HepG2 (cell line): ENCODE results near the gene ROS1. TPM values are rescaled to one million over a fixed set of nuclear protein-coding genes. Genes with fewer than 3 reads are reported as not detected.

Experiments used
- polyA plus RNA-seq, 8 experiments: library from polyadenylated mRNA; depleted of rRNA in 3 of 8; stranded (reverse) in 7 of 8; unstranded in 1 of 8; fragments of >200 nt; fragmentation: Illumina TruSeq in 4 of 8; extraction: Trizol in 4 of 8; gene quantifications; 2 replicates each; pipeline versions ENCODE4 v1.2.1 to v1.2.3, GENCODE V29; 2011 to 2016; ENCODE audit warnings: low read depth in 4 of 8, missing spikeins in 1 of 8, mixed read lengths in 1 of 8; ENCODE audit not compliant: insufficient read depth in 1 of 8
- total RNA-seq, 5 experiments: library from RNA; depleted of rRNA; stranded (reverse); fragments of >200 nt; fragmentation: Illumina TruSeq; extraction: Trizol; gene quantifications; 2 replicates each; pipeline ENCODE4 v1.2.3, GENCODE V29; 2016; ENCODE audit warnings: low read depth in 1 of 5
- TF ChIP-seq, protein P1 (sequence below): sonication (generic); formaldehyde crosslinking; IDR thresholded peaks from 2 replicates; pipeline ENCODE4 v1.4.0; 2020; ENCODE audit warnings: missing genetic modification reagents
- TF ChIP-seq, protein P2 (sequence below): IDR thresholded peaks from 2 replicates; pipeline ENCODE4 v1.6.1; 2016; ENCODE audit warnings: low read depth

The ROS1 gene
- total and polyA plus RNA-seq, 2 of the 13 experiments (the other 11 are each of a cell fraction or from before 2014, with no cell fraction given): not detected

DNA sequence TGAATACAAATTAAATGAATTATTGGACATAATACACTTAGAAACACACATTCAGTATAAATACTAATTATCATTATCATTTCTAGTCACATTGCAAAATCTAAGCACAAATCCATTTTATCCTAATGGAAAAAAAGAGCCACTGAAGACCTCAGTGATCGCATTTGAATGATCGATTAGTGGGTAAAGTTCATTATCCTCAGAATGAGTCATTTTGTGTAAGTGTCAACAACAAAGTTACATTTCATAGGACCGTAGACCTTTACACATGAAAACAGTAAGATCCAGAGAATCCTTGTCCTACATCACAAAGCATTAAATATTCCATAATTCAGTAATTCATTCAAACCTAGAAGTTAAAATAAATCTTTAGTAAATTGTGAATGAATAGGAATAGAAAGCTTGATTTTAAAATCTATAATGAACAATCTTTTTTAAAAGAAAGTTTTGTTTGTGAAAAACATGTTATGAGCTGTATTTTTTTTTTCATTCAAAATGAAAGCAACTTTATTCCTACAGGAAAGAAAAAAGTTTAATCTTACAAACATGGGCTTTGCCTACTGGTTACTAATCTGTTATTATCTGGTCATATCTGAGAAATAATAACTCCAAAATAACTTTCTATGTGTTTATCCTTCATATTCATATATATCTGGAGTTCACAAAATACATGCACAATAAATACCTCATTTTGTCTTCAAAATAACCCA, 33.7 kb downstream of the ROS1 start (continued):
- TF ChIP-seq, protein P1, sequence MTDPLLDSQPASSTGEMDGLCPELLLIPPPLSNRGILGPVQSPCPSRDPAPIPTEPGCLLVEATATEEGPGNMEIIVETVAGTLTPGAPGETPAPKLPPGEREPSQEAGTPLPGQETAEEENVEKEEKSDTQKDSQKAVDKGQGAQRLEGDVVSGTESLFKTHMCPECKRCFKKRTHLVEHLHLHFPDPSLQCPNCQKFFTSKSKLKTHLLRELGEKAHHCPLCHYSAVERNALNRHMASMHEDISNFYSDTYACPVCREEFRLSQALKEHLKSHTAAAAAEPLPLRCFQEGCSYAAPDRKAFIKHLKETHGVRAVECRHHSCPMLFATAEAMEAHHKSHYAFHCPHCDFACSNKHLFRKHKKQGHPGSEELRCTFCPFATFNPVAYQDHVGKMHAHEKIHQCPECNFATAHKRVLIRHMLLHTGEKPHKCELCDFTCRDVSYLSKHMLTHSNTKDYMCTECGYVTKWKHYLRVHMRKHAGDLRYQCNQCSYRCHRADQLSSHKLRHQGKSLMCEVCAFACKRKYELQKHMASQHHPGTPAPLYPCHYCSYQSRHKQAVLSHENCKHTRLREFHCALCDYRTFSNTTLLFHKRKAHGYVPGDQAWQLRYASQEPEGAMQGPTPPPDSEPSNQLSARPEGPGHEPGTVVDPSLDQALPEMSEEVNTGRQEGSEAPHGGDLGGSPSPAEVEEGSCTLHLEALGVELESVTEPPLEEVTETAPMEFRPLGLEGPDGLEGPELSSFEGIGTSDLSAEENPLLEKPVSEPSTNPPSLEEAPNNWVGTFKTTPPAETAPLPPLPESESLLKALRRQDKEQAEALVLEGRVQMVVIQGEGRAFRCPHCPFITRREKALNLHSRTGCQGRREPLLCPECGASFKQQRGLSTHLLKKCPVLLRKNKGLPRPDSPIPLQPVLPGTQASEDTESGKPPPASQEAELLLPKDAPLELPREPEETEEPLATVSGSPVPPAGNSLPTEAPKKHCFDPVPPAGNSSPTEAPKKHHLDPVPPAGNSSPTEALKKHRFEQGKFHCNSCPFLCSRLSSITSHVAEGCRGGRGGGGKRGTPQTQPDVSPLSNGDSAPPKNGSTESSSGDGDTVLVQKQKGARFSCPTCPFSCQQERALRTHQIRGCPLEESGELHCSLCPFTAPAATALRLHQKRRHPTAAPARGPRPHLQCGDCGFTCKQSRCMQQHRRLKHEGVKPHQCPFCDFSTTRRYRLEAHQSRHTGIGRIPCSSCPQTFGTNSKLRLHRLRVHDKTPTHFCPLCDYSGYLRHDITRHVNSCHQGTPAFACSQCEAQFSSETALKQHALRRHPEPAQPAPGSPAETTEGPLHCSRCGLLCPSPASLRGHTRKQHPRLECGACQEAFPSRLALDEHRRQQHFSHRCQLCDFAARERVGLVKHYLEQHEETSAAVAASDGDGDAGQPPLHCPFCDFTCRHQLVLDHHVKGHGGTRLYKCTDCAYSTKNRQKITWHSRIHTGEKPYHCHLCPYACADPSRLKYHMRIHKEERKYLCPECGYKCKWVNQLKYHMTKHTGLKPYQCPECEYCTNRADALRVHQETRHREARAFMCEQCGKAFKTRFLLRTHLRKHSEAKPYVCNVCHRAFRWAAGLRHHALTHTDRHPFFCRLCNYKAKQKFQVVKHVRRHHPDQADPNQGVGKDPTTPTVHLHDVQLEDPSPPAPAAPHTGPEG (CRISPR knock-in tag): no peak
- TF ChIP-seq, protein P2, sequence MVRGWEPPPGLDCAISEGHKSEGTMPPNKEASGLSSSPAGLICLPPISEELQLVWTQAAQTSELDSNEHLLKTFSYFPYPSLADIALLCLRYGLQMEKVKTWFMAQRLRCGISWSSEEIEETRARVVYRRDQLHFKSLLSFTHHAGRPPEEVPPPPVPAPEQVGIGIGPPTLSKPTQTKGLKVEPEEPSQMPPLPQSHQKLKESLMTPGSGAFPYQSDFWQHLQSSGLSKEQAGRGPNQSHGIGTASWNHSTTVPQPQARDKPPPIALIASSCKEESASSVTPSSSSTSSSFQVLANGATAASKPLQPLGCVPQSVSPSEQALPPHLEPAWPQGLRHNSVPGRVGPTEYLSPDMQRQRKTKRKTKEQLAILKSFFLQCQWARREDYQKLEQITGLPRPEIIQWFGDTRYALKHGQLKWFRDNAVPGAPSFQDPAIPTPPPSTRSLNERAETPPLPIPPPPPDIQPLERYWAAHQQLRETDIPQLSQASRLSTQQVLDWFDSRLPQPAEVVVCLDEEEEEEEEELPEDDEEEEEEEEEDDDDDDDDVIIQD (CRISPR knock-in tag): no peak
